SK-N-SH treated with all-trans-retinoic acid at 6 μM for 48 hours (cell line): ENCODE data around the gene COL4A1.

Experiments used
- ATAC-seq: fragments of 200-7000 bp; cut with Tn5 transposase; 3 replicates; pipeline ENCODE4 v1.9.1; 2020; ENCODE audit warnings: mild to moderate bottlenecking, moderate library complexity
- ARNTL ChIP-seq: fragments of 450-650 bp; formaldehyde crosslinking; IDR thresholded peaks from 2 replicates; pipeline ENCODE4 v1.5.0; 2020; ENCODE audit warnings: low read depth, mild to moderate bottlenecking, moderate library complexity, borderline replicate concordance
- BACH2 ChIP-seq: fragments of 250-450 bp; sonication (Bioruptor Pico); IDR thresholded peaks from 2 replicates; pipeline ENCODE4 v1.9.0; 2021; ENCODE audit warnings: mild to moderate bottlenecking, borderline replicate concordance
- CSRNP3 ChIP-seq: fragments of 250-450 bp; sonication (Bioruptor Pico); IDR thresholded peaks from 2 replicates; pipeline ENCODE4 v1.5.1; 2021; ENCODE audit warnings: mild to moderate bottlenecking, moderate library complexity
- ESRRG ChIP-seq: fragments of 250-450 bp; sonication (Bioruptor Pico); IDR thresholded peaks from 2 replicates; pipeline ENCODE4 v1.6.1; 2021; ENCODE audit warnings: mild to moderate bottlenecking
- GLIS3 ChIP-seq: fragments of 250-450 bp; sonication (Bioruptor Pico); IDR thresholded peaks from 2 replicates; pipeline ENCODE4 v1.5.0; 2020; ENCODE audit warnings: mild to moderate bottlenecking, moderate library complexity
- ISL1 ChIP-seq: fragments of 250-450 bp; sonication (Bioruptor Pico); IDR thresholded peaks from 2 replicates; pipeline ENCODE4 v2.1.2; 2022; ENCODE audit warnings: mild to moderate bottlenecking, moderate library complexity
- PATZ1 ChIP-seq: fragments of 250-450 bp; sonication (Bioruptor Pico); IDR thresholded peaks from 2 replicates; pipeline ENCODE4 v1.8.0; 2020; ENCODE audit warnings: mild to moderate bottlenecking, moderate library complexity, borderline replicate concordance
- POU6F1 ChIP-seq: fragments of 250-450 bp; sonication (Bioruptor Pico); IDR thresholded peaks from 2 replicates; pipeline ENCODE4 v1.8.0; 2021; ENCODE audit warnings: low read depth, mild to moderate bottlenecking, moderate library complexity, borderline replicate concordance
- PPARA ChIP-seq: fragments of 250-450 bp; sonication (Bioruptor Pico); IDR thresholded peaks from 2 replicates; pipeline ENCODE4 v1.5.0; 2020; ENCODE audit warnings: mild to moderate bottlenecking, borderline replicate concordance
- TCF4 ChIP-seq: fragments of 250-450 bp; sonication (Bioruptor Pico); IDR thresholded peaks from 2 replicates; pipeline ENCODE4 v1.8.0; 2021; ENCODE audit warnings: mild to moderate bottlenecking, moderate library complexity, borderline replicate concordance
- ZC3H10 ChIP-seq: fragments of 250-450 bp; sonication (Bioruptor Pico); IDR thresholded peaks from 2 replicates; pipeline ENCODE4 v1.5.1; 2021; ENCODE audit warnings: mild to moderate bottlenecking, moderate library complexity
- ZFP3 ChIP-seq: fragments of 250-450 bp; sonication (Bioruptor Pico); IDR thresholded peaks from 2 replicates; pipeline ENCODE4 v1.5.0; 2020; ENCODE audit warnings: mild to moderate bottlenecking, moderate library complexity
- ZNF565 ChIP-seq: fragments of 450-650 bp; formaldehyde crosslinking; conservative IDR thresholded peaks from 2 replicates; pipeline ENCODE4 v1.5.0; 2020; ENCODE audit warnings: low read depth, mild to moderate bottlenecking, moderate library complexity
- TF ChIP-seq, protein P1 (sequence below): fragments of 250-450 bp; sonication (Bioruptor Pico); IDR thresholded peaks from 2 replicates; pipeline ENCODE4 v1.5.1; 2020; ENCODE audit warnings: low read depth, mild to moderate bottlenecking, moderate library complexity
- TF ChIP-seq, protein P2 (sequence below): fragments of 250-450 bp; sonication (Bioruptor Pico); IDR thresholded peaks from 2 replicates; pipeline ENCODE4 v1.5.0; 2020; ENCODE audit warnings: mild to moderate bottlenecking, moderate library complexity

COL4A1 gene

GRCh38 chr13:110099922-110100321 lies 207.0 kb downstream of the COL4A1 start:
- TF ChIP-seq ZNF565 (CRISPR knock-in tag) = no peak
- TF ChIP-seq CSRNP3 = no peak
- no peak for TF ChIP-seq ARNTL
- no peak for TF ChIP-seq BACH2 (CRISPR knock-in tag)
- no peak for TF ChIP-seq GLIS3 (CRISPR knock-in tag)
- no peak for TF ChIP-seq ESRRG (CRISPR knock-in tag)
- no peak for TF ChIP-seq TCF4
- no peak for TF ChIP-seq PPARA (CRISPR knock-in tag)
- TF ChIP-seq ISL1 (CRISPR knock-in tag) = no peak
- TF ChIP-seq, protein P1, sequence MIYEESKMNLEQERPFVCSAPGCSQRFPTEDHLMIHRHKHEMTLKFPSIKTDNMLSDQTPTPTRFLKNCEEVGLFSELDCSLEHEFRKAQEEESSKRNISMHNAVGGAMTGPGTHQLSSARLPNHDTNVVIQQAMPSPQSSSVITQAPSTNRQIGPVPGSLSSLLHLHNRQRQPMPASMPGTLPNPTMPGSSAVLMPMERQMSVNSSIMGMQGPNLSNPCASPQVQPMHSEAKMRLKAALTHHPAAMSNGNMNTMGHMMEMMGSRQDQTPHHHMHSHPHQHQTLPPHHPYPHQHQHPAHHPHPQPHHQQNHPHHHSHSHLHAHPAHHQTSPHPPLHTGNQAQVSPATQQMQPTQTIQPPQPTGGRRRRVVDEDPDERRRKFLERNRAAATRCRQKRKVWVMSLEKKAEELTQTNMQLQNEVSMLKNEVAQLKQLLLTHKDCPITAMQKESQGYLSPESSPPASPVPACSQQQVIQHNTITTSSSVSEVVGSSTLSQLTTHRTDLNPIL (CRISPR knock-in tag) = no peak
- TF ChIP-seq PATZ1 (CRISPR knock-in tag) = no peak
- no peak for TF ChIP-seq POU6F1
- no peak for TF ChIP-seq ZC3H10 (CRISPR knock-in tag)
- TF ChIP-seq, protein P2, sequence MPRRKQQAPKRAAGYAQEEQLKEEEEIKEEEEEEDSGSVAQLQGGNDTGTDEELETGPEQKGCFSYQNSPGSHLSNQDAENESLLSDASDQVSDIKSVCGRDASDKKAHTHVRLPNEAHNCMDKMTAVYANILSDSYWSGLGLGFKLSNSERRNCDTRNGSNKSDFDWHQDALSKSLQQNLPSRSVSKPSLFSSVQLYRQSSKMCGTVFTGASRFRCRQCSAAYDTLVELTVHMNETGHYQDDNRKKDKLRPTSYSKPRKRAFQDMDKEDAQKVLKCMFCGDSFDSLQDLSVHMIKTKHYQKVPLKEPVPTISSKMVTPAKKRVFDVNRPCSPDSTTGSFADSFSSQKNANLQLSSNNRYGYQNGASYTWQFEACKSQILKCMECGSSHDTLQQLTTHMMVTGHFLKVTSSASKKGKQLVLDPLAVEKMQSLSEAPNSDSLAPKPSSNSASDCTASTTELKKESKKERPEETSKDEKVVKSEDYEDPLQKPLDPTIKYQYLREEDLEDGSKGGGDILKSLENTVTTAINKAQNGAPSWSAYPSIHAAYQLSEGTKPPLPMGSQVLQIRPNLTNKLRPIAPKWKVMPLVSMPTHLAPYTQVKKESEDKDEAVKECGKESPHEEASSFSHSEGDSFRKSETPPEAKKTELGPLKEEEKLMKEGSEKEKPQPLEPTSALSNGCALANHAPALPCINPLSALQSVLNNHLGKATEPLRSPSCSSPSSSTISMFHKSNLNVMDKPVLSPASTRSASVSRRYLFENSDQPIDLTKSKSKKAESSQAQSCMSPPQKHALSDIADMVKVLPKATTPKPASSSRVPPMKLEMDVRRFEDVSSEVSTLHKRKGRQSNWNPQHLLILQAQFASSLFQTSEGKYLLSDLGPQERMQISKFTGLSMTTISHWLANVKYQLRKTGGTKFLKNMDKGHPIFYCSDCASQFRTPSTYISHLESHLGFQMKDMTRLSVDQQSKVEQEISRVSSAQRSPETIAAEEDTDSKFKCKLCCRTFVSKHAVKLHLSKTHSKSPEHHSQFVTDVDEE = no peak
- no peak for TF ChIP-seq ZFP3 (CRISPR knock-in tag)
- ATAC-seq = no peak
